Caco-2 (cell line): ENCODE measurements around the gene PAX9. TPM values are rescaled to one million over a fixed set of nuclear protein-coding genes. Genes with fewer than 3 reads are reported as not detected.

Source experiments
- BruUV-seq: library from RNA; stranded (reverse); fragments of 400-500 nt; replicated peaks from 2 replicates; lab custom pipeline; 2021; lab: Mats Ljungman, UMichigan
- CTCF ChIA-PET: fragments of 300-600 bp; sonication (Branson Sonifier 250); formaldehyde crosslinking; loops from one replicate; lab custom pipeline; 2022; ENCODE audit warnings: antibody characterized with exemption; lab: Charles Lee
- POLR2A ChIA-PET: fragments of 300-600 bp; sonication (Branson Sonifier 250); formaldehyde crosslinking; loops from one replicate; lab custom pipeline; 2022; ENCODE audit warnings: antibody characterized with exemption; lab: Charles Lee
- DNase-seq, 2 experiments: peaks; one replicate each; pipeline versions ENCODE4 v3.0.0 to v3.0.0-alpha.2; 2020 to 2022
- H3K27me3 ChIP-seq: replicated peaks from 2 replicates; pipeline ENCODE4 v1.6.0; 2011; ENCODE audit warnings: low read length; ENCODE audit not compliant: control insufficient read depth, insufficient read depth
- H3K36me3 ChIP-seq: 2 replicates; pipeline ENCODE4 v1.5.1; 2011; ENCODE audit warnings: low read length; ENCODE audit not compliant: control insufficient read depth, insufficient read depth
- H3K4me1 ChIP-seq: fragments of 250-450 bp; sonication (Bioruptor Pico); 2 replicates; pipeline ENCODE4 v1.5.1; 2020; ENCODE audit warnings: mild to moderate bottlenecking
- H3K4me3 ChIP-seq: 2 replicates; pipeline ENCODE4 v1.5.1; 2011; ENCODE audit warnings: low read depth, mild to moderate bottlenecking, control low read depth, low read length
- H3K9me3 ChIP-seq: fragments of 250-450 bp; sonication (Bioruptor Pico); 2 replicates; pipeline ENCODE4 v1.5.1; 2020; ENCODE audit warnings: mild to moderate bottlenecking, moderate library complexity
- H3K27ac Mint-ChIP-seq: one replicate; pipeline ENCODE4 v1.8.0; 2022; ENCODE audit warnings: mixed read lengths; ENCODE audit not compliant: unreplicated experiment
- H3K27me3 Mint-ChIP-seq: one replicate; pipeline ENCODE4 v1.8.0; 2022; ENCODE audit warnings: mixed read lengths; ENCODE audit not compliant: insufficient read depth, unreplicated experiment
- H3K36me3 Mint-ChIP-seq: one replicate; pipeline ENCODE4 v1.8.0; 2022; ENCODE audit warnings: mild to moderate bottlenecking, mixed read lengths; ENCODE audit not compliant: insufficient read depth, unreplicated experiment
- H3K4me1 Mint-ChIP-seq: one replicate; pipeline ENCODE4 v1.8.0; 2022; ENCODE audit warnings: low read depth, mixed read lengths; ENCODE audit not compliant: unreplicated experiment
- H3K4me3 Mint-ChIP-seq: one replicate; pipeline ENCODE4 v1.8.0; 2022; ENCODE audit warnings: mild to moderate bottlenecking, moderate library complexity, mixed read lengths; ENCODE audit not compliant: unreplicated experiment
- H3K9me3 Mint-ChIP-seq: one replicate; pipeline ENCODE4 v1.8.0; 2022; ENCODE audit warnings: mixed read lengths; ENCODE audit not compliant: unreplicated experiment
- intact Hi-C: fragments of 100-400 bp; cut with micrococcal nuclease; formaldehyde crosslinking; loops from one replicate; pipeline ENCODE4 v1.10.0; 2022; ENCODE audit not compliant: unreplicated experiment
- total RNA-seq: library from RNA; stranded (reverse); gene quantifications from 2 replicates; pipeline ENCODE4 v1.2.3, GENCODE V29; 2022
- TF ChIP-seq, protein P1 (sequence below), 2 experiments: fragments of 200-600 bp in 1 of 2; IDR thresholded peaks; 1 replicate in 1 of 2; 2 replicates in 1 of 2; pipeline versions ENCODE4 v1.5.1 to v1.8.0; 2011 to 2022; ENCODE audit warnings: antibody characterized with exemption in 1 of 2, control low read depth in 1 of 2, inconsistent platforms in 1 of 2, low read depth in 1 of 2, low read length in 1 of 2, mild to moderate bottlenecking in 1 of 2, moderate library complexity in 1 of 2; ENCODE audit not compliant: insufficient read depth in 1 of 2, severe bottlenecking in 1 of 2, unreplicated experiment in 1 of 2

PAX9 gene
- total RNA-seq, 1 experiment from 2014 or later = 6.9 TPM

DNA sequence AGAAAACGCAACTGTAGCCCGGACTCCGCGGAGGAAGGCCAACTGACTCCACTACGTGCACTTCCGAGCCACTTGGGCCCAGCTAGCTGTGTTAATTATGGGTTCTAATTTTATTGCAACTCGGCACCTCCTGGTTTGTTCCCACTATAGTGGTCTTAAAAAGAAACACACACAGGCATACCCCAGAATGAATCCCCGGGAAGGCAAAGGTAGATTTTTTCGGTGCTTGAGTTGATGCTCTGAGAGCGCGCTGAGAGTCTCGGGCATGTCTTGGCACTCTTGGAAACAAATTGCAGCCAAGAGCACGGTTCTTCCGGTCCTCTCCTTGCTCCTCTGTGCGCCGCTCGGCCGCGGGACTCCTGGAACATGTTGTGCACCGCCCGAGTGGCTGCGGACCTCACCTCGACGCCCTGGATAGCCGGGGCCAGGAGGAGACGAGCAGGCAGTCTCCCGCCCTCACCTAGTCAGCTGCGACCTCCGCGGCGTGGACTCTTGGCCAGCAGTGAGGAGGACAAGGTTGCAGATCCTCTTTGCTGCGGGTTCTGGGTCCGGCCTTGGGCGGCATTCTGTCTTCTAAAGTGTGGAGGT, 6.8 kb upstream of the PAX9 start:
- Mint-ChIP-seq H3K27ac (no peak overlapping the region), H3K4me1 (no peaks in the 10 kb centered on the region), H3K4me3 (no peak overlapping the region), H3K9me3 (no peaks in the 10 kb centered on the region), H3K36me3 (peaks cover 6% of the 10 kb centered on the region), H3K27me3 (no peaks in the 10 kb centered on the region)
- no peak for DNase-seq
- H3K36me3 ChIP-seq = no peaks in the 10 kb centered on the region
- no peaks in the 10 kb centered on the region for H3K4me1 ChIP-seq
- POLR2A ChIA-PET = no interaction called here
- intact Hi-C loops = no loop called here
- H3K9me3 ChIP-seq = no peaks in the 10 kb centered on the region
- no TSS peak for BruUV-seq
- H3K27me3 ChIP-seq = no peaks in the 10 kb centered on the region
- H3K4me3 ChIP-seq = no peak overlapping the region
- CTCF ChIA-PET = no interaction called here
- TF ChIP-seq, protein P1, sequence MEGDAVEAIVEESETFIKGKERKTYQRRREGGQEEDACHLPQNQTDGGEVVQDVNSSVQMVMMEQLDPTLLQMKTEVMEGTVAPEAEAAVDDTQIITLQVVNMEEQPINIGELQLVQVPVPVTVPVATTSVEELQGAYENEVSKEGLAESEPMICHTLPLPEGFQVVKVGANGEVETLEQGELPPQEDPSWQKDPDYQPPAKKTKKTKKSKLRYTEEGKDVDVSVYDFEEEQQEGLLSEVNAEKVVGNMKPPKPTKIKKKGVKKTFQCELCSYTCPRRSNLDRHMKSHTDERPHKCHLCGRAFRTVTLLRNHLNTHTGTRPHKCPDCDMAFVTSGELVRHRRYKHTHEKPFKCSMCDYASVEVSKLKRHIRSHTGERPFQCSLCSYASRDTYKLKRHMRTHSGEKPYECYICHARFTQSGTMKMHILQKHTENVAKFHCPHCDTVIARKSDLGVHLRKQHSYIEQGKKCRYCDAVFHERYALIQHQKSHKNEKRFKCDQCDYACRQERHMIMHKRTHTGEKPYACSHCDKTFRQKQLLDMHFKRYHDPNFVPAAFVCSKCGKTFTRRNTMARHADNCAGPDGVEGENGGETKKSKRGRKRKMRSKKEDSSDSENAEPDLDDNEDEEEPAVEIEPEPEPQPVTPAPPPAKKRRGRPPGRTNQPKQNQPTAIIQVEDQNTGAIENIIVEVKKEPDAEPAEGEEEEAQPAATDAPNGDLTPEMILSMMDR (IDR thresholded peaks at IDR 0.05; ENCODE audit: insufficient read depth in 1 of 2, low read depth in 1 of 2, low read length in 1 of 2, severe bottlenecking in 1 of 2, unreplicated experiment in 1 of 2) = no peak

DNA sequence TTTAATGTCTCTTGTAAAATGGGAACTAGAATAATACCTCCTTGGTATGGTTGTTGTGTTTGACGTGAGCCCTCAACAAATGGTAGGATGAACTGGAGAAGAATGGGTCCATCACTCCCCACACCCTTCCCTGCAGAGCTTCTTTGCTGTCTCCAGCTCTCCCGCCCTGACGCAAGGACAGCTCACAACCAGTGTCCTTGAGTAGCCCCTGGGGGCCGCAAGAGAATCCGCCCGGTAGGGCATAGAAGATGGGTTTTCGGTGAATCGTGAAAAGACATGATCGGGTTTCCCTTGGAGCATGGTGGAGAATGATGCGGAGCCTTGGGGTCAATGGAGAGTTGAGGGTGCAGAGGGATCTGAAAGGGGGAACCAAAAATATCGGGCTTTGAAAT, 6.1 kb upstream of the PAX9 start:
- peak overlapping the region; percentile 68 for H3K4me3 Mint-ChIP-seq
- H3K4me1 Mint-ChIP-seq = no peaks in the 10 kb centered on the region
- peaks cover 6% of the 10 kb centered on the region for H3K36me3 Mint-ChIP-seq
- Histone ChIP-seq H3K4me1 (0 out of 2 replicates have a peak, but pooled peaks cover 4% of the 10 kb centered on the region), H3K4me3 (no peak overlapping the region), H3K27me3 (no peaks in the 10 kb centered on the region), H3K36me3 (no peaks in the 10 kb centered on the region), H3K9me3 (no peaks in the 10 kb centered on the region)
- H3K27me3 Mint-ChIP-seq = no peaks in the 10 kb centered on the region
- H3K27ac Mint-ChIP-seq = no peak overlapping the region
- ChIA-PET CTCF (interaction anchor here (1.4 to 1.7 kb wide), 2 partner anchors 8 to 287 kb away, joined by 8 to 10 read pairs; no protein-coding TSS in a partner anchor), POLR2A (no interaction called here)
- TF ChIP-seq, protein P1 (IDR thresholded peaks at IDR 0.05; ENCODE audit: insufficient read depth in 1 of 2, low read depth in 1 of 2, low read length in 1 of 2, severe bottlenecking in 1 of 2, unreplicated experiment in 1 of 2) = no peak
- intact Hi-C loops = no loop called here
- no TSS peak for BruUV-seq
- no peak for DNase-seq
- no peaks in the 10 kb centered on the region for H3K9me3 Mint-ChIP-seq

DNA sequence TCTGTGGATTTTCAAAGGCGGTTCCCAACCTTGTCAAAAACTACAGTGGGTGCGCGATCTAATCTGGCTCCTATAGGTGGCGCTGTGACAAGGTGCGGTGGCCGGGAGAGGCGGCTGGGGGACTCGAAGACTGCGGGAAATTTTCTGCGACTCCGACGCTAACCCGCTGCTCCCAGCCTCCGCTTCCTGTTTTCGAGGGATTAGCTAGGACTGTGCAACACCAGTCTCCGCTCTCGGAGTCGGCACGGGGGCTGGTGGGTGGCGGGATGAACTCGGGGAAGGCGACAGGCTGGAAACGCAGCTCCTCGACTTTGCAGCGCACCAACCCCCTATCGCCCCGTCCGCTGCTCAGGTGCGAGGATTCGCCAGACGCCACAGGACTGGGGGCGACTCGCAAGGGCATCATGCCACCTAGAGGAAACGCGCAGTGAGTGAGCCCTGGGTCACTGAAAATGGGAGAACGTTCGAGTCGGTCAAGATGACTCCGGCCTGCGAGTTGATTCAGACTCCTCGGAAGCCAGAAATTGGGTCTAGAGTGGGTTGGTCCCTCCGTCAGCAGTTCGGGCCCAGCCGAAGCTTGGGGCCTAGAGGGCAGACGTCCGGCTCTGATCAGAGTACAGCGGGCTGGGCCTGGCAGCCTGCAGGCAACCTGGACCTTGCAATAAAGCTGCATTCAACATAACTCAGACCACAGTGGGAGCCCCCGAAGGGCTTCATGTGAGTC, 5.5 kb upstream of the PAX9 start:
- H3K9me3 ChIP-seq = no peaks in the 10 kb centered on the region
- intact Hi-C loops = no loop called here
- 0 out of 2 replicates have a peak, but pooled peaks cover 5% of the 10 kb centered on the region for H3K4me1 ChIP-seq
- H3K9me3 Mint-ChIP-seq = no peaks in the 10 kb centered on the region
- peak; percentile 61 to 71 for DNase-seq
- H3K27me3 ChIP-seq = no peaks in the 10 kb centered on the region
- ChIA-PET CTCF (interaction anchor here (0.6 to 1.7 kb wide), 5 partner anchors 8 to 286 kb away, joined by 3 to 10 read pairs (median 3); no protein-coding TSS in a partner anchor), POLR2A (no interaction called here)
- no peaks in the 10 kb centered on the region for H3K27me3 Mint-ChIP-seq
- H3K4me1 Mint-ChIP-seq = no peaks in the 10 kb centered on the region
- peak overlapping the region; percentile 68 for H3K4me3 Mint-ChIP-seq
- H3K4me3 ChIP-seq = peak overlapping the region; percentile 41
- H3K36me3 ChIP-seq = no peaks in the 10 kb centered on the region
- peaks cover 6% of the 10 kb centered on the region for H3K36me3 Mint-ChIP-seq
- TF ChIP-seq, protein P1 (IDR thresholded peaks at IDR 0.05; ENCODE audit: insufficient read depth in 1 of 2, low read depth in 1 of 2, low read length in 1 of 2, severe bottlenecking in 1 of 2, unreplicated experiment in 1 of 2) = peak; percentile 50 to 64
- no TSS peak for BruUV-seq
- H3K27ac Mint-ChIP-seq = no peak overlapping the region
